ENCODE results near the gene ITPR2.

The ITPR2 gene

DNA sequence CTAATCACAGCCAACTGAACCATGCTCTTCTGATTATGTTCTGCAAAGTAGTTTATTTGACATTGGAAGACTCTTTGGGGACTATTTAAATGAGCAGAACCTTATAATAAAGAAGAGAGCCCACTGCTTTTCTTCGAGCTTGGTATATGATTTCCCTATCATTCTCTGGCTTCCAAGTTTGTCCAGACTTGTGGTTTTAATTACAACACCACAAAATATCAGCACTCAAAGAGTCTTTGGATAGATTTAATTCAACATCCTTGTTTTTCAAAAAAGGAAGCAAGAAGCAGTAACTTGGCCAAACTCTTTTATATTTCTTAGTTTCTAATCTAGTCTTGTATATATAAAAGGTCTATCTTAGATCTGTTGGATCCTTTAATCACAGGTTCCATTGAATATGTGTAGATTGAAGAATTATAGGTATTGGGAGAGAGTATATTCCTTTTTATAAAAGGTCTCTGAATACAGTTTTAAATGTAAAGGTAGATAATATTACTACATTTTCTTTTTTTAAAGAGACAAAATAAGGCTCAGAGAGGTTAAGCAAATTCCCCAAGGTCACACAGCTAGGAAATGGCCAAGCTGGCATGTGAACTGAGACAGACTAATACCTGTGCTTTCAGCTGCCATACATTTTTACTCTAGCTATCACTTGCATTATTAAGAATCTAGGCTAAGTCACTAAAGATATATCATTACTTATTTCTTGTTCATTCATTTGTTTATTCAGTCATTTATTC is 464.8 kb downstream of the ITPR2 start:
- DNase-seq = no peak

- DNase-seq = no peak
Measured at GRCh38 chr12:26361964-26362363, 471.0 kb downstream of the ITPR2 start.

- DNase-seq = peak in 13 of 56 donors; percentile 10 to 75 (median 24)
Measured at GRCh38 chr12:26360062-26360461, 472.9 kb downstream of the ITPR2 start.

GRCh38 chr12:26359576-26359975 is 473.4 kb downstream of the ITPR2 start:
- peak in 3 of 56 donors; percentile 10 to 29 (median 24) for DNase-seq

DNA sequence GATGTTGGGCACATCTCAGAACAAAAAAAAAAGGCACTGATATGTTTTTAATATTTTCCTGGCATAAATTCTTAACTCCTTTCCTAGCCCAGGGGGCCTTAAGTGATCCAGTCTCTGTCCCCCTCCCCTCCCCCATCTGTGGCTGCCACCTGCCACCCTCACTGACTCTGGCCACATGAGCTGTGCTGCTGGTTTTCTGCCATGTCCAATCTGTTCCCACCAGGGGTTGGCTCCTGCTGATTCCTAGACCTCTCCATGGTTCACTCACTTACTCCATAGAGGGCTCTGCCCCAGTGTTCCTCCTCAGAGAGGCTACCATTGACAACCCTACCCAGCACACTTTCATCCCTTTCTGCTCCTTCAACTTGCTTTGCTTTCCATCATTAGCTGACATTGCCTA is 474.3 kb downstream of the ITPR2 start:
- DNase-seq = no peak

GRCh38 chr12:26347300-26347699 is 485.7 kb downstream of the ITPR2 start:
- DNase-seq = no peak

GRCh38 chr12:26346736-26347135 is 486.3 kb downstream of the ITPR2 start:
- no peak for DNase-seq

- DNase-seq = no peak
Measured at GRCh38 chr12:26345471-26346003, 487.5 kb downstream of the ITPR2 start.

GRCh38 chr12:26341491-26341890 is 491.5 kb downstream of the ITPR2 start:
- DNase-seq = no peak

DNA sequence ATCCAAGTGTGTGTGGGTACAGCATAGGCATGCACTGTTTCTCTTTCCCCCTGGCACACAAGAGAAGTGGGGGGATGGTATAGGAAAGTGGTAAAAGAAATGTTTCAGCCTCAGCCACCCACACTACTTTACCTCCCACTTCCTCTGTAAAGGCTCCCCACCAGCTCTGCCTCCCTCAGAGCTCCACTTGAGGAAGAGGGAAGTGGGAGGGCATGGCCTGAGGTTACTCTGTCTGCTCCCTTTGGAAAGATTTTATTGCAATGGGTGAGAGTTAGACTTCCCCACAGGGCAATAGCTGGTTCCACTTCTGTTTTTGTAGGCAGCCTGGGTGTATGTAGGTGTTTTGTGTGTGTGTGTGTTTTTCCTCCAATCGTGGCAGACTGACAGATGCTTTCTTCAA is 492.3 kb downstream of the ITPR2 start:
- peak in 19 of 56 donors; percentile 11 to 67 (median 19) for DNase-seq

- no peak for DNase-seq
Measured at GRCh38 chr12:26339976-26340375, 493.0 kb downstream of the ITPR2 start.

DNA sequence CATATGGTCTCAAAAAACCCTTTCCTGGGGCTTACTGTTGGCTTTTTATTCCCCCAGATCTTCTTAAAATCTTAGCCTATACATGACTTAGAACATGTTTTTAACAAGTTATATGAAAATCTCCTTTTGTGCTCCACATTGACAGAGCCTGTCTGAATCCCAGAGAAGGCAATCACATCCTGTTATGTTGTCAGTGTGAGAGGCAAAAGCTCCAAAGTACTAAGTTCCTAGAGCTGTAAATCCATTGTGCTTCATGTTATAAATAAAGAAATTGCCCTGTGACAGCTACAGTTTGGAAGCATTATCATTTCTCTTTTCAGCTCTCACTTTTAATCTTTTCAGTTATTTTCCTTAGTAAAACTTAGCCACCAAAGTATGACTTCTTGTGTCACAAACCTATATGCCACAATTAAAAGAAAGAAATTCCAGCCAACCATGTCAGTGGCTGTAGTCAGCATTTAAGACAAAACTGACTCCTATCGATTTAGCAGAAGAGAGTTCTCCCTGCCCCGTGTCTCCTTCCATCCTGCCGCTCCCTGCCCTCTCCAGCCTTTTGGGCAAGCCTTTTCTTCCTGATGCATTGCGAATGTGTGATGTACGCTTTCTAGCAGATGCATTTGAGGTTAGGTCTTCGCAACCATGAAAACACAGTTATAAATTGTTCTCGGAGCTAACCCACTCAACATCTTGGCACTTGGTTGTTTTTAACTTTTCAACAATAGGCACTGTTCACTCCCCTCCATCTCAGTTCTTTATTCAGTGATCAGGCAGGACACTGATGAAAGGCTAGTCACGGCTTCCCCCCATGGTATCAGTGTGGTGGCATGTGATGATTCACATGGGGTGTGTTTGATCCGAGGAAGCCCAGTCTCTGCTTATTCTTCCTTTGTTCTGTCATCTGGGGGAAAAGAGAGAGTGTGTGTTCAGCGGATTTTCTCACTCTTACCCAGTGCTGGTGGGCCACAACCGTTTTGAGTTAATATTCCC is 494.1 kb downstream of the ITPR2 start:
- DNase-seq = peak in 51 of 56 donors; percentile 8 to 90 (median 57)

DNA sequence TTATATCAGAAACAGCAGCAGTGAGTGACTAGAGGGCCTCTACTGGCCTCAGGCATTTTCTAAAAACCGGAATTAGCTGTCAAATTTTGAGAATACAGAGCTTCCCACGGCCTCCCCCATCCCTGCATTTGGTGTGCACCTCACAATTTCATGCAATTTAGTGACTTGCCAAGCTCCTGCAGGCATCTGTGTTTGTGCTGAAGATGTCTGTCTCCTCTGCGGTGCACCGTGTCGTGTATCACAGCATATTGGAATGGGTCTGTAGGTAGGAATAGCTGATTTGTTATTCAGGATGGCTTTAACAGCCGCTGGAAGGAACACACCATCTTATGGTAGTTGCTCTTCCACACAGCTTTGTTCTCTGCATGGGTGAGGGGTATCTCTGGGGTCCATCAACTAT is 497.3 kb downstream of the ITPR2 start:
- no peak for DNase-seq

- peak in 14 of 56 donors; percentile 14 to 72 (median 30) for DNase-seq
Measured at GRCh38 chr12:26334621-26335124, 498.3 kb downstream of the ITPR2 start.

- no peak for DNase-seq
Measured at GRCh38 chr12:26331960-26332359, 501.0 kb downstream of the ITPR2 start.

- DNase-seq = no peak
Measured at GRCh38 chr12:26331136-26331535, 501.9 kb downstream of the ITPR2 start.

- DNase-seq = no peak
Measured at GRCh38 chr12:26327975-26328644, 504.9 kb downstream of the ITPR2 start.

- no peak for DNase-seq
Measured at GRCh38 chr12:26323673-26324072, 509.3 kb downstream of the ITPR2 start.

DNA sequence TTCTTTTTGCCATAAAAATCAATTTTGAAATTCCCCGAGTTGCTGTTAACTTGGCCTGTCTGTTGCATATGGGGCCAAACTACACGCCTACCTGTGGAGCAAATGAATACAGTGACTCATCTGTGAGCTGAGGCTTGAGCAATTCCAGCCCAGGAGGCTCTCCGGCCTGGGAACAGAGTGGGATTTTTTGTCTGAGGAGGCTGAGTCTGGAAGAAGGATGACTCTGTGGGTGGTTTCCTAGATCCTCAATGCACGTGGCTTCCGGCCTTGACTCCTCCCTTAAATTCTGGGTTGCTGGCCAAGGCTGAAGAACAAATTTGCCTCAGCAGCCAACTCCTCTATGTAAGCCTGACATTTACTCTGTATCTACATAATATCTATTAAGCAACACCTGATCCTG is 513.5 kb downstream of the ITPR2 start:
- DNase-seq = no peak

DNA sequence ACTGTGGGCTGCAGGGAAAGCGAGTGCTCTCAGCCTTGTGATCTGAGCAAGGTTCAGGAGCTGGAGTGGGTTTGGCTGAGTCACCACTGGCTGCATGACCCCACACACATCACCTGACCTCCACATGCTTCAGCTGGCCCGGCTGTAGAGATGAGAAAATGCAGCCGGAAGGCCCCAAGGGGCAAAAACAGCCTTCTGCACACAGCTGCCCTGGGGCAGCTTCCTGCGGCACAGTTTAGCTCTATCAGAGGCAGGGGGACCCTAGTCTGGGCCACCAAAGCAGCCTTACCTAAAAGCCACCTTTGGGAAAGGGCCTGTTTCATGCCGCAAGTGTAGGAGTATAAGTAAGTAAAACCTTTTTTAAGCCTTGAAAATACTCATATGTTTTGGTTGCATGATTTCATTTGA is 514.3 kb downstream of the ITPR2 start:
- peak in 2 of 56 donors; percentile 9 to 24 for DNase-seq

- DNase-seq = no peak
Measured at GRCh38 chr12:26317942-26318575, 514.9 kb downstream of the ITPR2 start.
